Central memory CD4-positive, alpha-beta T cell (primary cell): Measurements from ENCODE around the gene COLQ.
"Not testable (repeated sequence)": the region's sequence is repeated elsewhere in the genome, so short reads cannot be mapped to it uniquely, and the experiment has no call there.

ENCODE experiments used
- DNase-seq: peaks from one replicate; pipeline ENCODE4 v3.0.0; 2022

The COLQ gene

GRCh38 chr3:15488002-15488401, 33.5 kb downstream of the COLQ start:
- DNase-seq = no peak

GRCh38 chr3:15486979-15487378, 34.5 kb downstream of the COLQ start:
- DNase-seq = no peak

- DNase-seq = no peak
Observed at GRCh38 chr3:15486020-15486419, 35.5 kb downstream of the COLQ start.

GRCh38 chr3:15484551-15484950, 37.0 kb downstream of the COLQ start:
- not testable (repeated sequence) for DNase-seq

GRCh38 chr3:15479400-15480224, 41.9 kb downstream of the COLQ start:
- DNase-seq = no peak

- DNase-seq = no peak
Observed at GRCh38 chr3:15478640-15478979, 42.9 kb downstream of the COLQ start.

- no peak for DNase-seq
Observed at GRCh38 chr3:15477951-15478639, 43.4 kb downstream of the COLQ start.

GRCh38 chr3:15476378-15476777, 45.1 kb downstream of the COLQ start:
- DNase-seq = no peak

- no peak for DNase-seq
Observed at GRCh38 chr3:15475161-15475560, 46.3 kb downstream of the COLQ start.

- no peak for DNase-seq
Observed at GRCh38 chr3:15471861-15472260, 49.6 kb downstream of the COLQ start.

GRCh38 chr3:15470849-15471248, 50.7 kb downstream of the COLQ start:
- DNase-seq = no peak

- no peak for DNase-seq
Observed at GRCh38 chr3:15470261-15470660, 51.2 kb downstream of the COLQ start.

- no peak for DNase-seq
Observed at GRCh38 chr3:15467227-15468181, 54.0 kb downstream of the COLQ start.

GRCh38 chr3:15465876-15466585, 55.5 kb downstream of the COLQ start:
- DNase-seq = no peak

- DNase-seq = no peak
Observed at GRCh38 chr3:15462451-15462850, 59.1 kb downstream of the COLQ start.

GRCh38 chr3:15460891-15461531, 60.5 kb downstream of the COLQ start:
- no peak for DNase-seq

- no peak for DNase-seq
Observed at GRCh38 chr3:15458212-15458780, 63.2 kb downstream of the COLQ start.

GRCh38 chr3:15456915-15457314, 64.6 kb downstream of the COLQ start:
- DNase-seq = not testable (repeated sequence)

GRCh38 chr3:15456321-15456720, 65.2 kb downstream of the COLQ start:
- DNase-seq = no peak

- no peak for DNase-seq
Observed at GRCh38 chr3:15455756-15456155, 65.8 kb downstream of the COLQ start.

- no peak for DNase-seq
Observed at GRCh38 chr3:15454965-15455364, 66.5 kb downstream of the COLQ start.
